ENCODE data around the gene DUSP19. TPM values are rescaled to one million over a fixed set of nuclear protein-coding genes. Genes with fewer than 3 reads are reported as not detected.

Gene DUSP19
- total and polyA plus RNA-seq, 10 of the 15 experiments (the other 5 are each of a cell fraction or from before 2014, with no cell fraction given), result 0.16 to 1.7 (median 0.57) TPM

DNA sequence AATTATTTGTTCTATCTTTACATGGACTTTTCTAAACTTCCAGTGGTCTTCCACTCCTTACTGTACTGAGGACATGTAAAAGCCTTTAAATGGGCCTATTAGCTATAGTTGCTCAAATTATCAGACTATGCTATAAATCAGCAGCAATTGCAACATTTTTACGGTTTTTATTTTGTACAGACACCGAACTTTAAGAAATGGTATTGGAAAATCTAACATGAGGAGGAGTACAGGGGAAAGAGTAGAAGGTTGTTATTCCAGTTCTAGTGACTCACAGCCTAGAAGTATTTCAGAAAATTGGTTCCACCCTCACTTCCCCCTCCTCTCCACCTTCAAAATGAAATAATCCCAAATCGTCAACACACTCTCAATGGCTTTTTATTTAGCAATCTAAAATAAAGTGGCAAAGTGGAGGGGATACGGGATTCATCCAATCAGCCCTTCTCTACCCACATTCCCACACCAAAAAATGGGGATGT, 41.4 kb upstream of the DUSP19 start:
- RAD21 ChIA-PET (ENCODE audit: unreplicated experiment), result no interaction called here
- TF ChIP-seq LARP7 (IDR thresholded peaks at IDR 0.05) (no peak), ASH2L (IDR thresholded peaks at IDR 0.05; ENCODE audit: borderline replicate concordance, low read depth) (no peak), EZH2 (IDR thresholded peaks at IDR 0.05; ENCODE audit: borderline replicate concordance, control insufficient read depth, low read depth, low read length) (0 out of 2 replicates have a peak, but pooled peaks have one; percentile 55)
- H3K4me3 ChIP-seq, result peak overlapping the region; percentile 83; the same call in 1 of the 2 replicates
- POLR2A ChIA-PET, result no interaction called here
- H3K27ac ChIP-seq (ENCODE audit: control insufficient read depth, insufficient read depth), result no peak overlapping the region
- CTCF ChIA-PET, result no interaction called here
- in situ Hi-C loops (cut with MboI), result no loop called here
- H3K4me1 ChIP-seq (ENCODE audit: control insufficient read depth, insufficient read depth, low read length), result peaks cover 13% of the 10 kb centered on the region; the same call in 1 of the 2 replicates
- no peaks in the 10 kb centered on the region for H3K36me3 ChIP-seq (ENCODE audit: control insufficient read depth in 2 of 2, insufficient read depth in 2 of 2, low read length in 1 of 2)
- BruUV-seq (replicated peaks), result no TSS peak
- H4K20me1 ChIP-seq (ENCODE audit: control insufficient read depth, insufficient read depth), result no peaks in the 10 kb centered on the region
- H3K79me2 ChIP-seq (ENCODE audit: control insufficient read depth, insufficient read depth, low read length), result no peaks in the 10 kb centered on the region
- ATAC-seq (no peak), FAIRE-seq (no peak), DNase-seq (ENCODE audit: low read depth, low spot score) (no peak)
- 17% methylated on average over 4 of the region's 4 CpGs for WGBS (ENCODE audit: insufficient coverage, insufficient replicate concordance, low lambda C conversion rate, missing lambda C conversion rate)
- H3K9ac ChIP-seq (ENCODE audit: control insufficient read depth, insufficient read depth, low read length), result no peak overlapping the region
- SMC1A ChIA-PET (ENCODE audit: uncharacterized antibody, unreplicated experiment), result no interaction called here
- no peak overlapping the region for H2AFZ ChIP-seq (ENCODE audit: control insufficient read depth, low read depth, low read length)
- H3K9me3 ChIP-seq (replicated peaks; ENCODE audit: control insufficient read depth, insufficient read depth, low read length), result no peaks in the 10 kb centered on the region
- H3K27me3 ChIP-seq (replicated peaks in 1 of 2; ENCODE audit: control insufficient read depth in 2 of 2, insufficient read depth in 2 of 2, low read length in 1 of 2), result peaks cover 8 to 10% of the 10 kb centered on the region in 2 experiments
- intact Hi-C loops (cut with micrococcal nuclease; ENCODE audit: unreplicated experiment), result loop anchor here (5.0 kb wide), 1 partner anchor 95 kb away; no protein-coding TSS in a partner anchor
- peak overlapping the region; percentile 53; the same call in 1 of the 2 replicates for H3K4me2 ChIP-seq (ENCODE audit: control insufficient read depth, insufficient read depth)

DNA sequence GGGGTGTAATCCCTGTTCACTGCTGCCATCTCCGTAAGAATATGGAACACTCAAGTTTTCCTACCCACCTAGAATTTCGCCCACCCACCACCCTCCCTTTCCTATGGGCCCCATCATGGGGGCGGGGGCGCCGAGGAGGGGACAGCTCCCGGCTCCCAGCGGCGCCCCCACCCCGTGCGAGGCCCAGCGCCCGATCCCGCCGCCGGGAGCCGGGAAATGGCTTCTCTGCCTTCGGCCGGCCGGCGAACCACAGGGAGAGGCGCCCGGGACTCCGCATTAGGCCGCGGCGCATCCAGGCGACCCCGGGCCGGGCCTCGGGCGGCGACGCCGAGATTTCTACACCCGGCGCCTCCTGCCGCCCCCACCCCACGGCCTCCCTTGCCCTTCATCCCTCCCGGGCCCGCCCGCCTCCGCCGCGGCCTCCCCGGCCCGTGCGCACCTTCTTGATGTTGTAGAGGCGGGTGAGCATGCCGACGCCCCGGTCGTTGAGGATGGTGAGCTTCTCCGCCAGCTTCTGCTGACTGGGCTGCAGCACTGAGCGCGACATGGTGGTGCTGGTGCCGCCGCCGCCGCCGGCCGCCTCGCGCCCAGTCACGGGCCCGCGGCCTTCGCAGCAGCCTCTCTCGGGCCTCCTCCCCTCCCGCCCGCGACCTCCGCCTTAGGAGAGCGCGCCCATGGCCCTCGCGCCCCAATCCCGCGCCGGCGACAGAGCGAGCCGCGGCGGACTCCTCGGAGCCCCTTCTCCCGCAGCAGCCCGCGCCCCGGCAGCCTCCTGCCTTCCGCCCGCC, 40.8 kb upstream of the DUSP19 start:
- Histone ChIP-seq H3K27me3 (replicated peaks in 1 of 2; ENCODE audit: control insufficient read depth in 2 of 2, insufficient read depth in 2 of 2, low read length in 1 of 2) (peaks cover 8 to 10% of the 10 kb centered on the region in 2 experiments), H3K9ac (ENCODE audit: control insufficient read depth, insufficient read depth, low read length) (no peak overlapping the region), H3K4me3 (peak overlapping the region; percentile 83; the same call in 1 of the 2 replicates), H3K4me2 (ENCODE audit: control insufficient read depth, insufficient read depth) (peak overlapping the region; percentile 53), H2AFZ (ENCODE audit: control insufficient read depth, low read depth, low read length) (peak overlapping the region; percentile 48), H3K79me2 (ENCODE audit: control insufficient read depth, insufficient read depth, low read length) (no peaks in the 10 kb centered on the region), H3K9me3 (replicated peaks; ENCODE audit: control insufficient read depth, insufficient read depth, low read length) (no peaks in the 10 kb centered on the region), H3K27ac (ENCODE audit: control insufficient read depth, insufficient read depth) (no peak overlapping the region), H3K4me1 (ENCODE audit: control insufficient read depth, insufficient read depth, low read length) (peaks cover 13% of the 10 kb centered on the region; the same call in 1 of the 2 replicates), H3K36me3 (ENCODE audit: control insufficient read depth in 2 of 2, insufficient read depth in 2 of 2, low read length in 1 of 2) (no peaks in the 10 kb centered on the region), H4K20me1 (ENCODE audit: control insufficient read depth, insufficient read depth) (no peaks in the 10 kb centered on the region)
- DNase-seq (ENCODE audit: low read depth, low spot score) (no peak), FAIRE-seq (no peak), ATAC-seq (peak; percentile 60)
- TF ChIP-seq NRF1 (conservative IDR thresholded peaks at IDR 0.05; ENCODE audit: low read depth, low read length), result no peak
- peak; percentile 54 for TF ChIP-seq POLR2A (IDR thresholded peaks at IDR 0.05; ENCODE audit: low read depth, low read length)
- TF ChIP-seq SUZ12 (IDR thresholded peaks at IDR 0.05; ENCODE audit: unreplicated experiment), result peak; percentile 77
- TF ChIP-seq ESRRA (IDR thresholded peaks at IDR 0.05; ENCODE audit: low read length), result no peak
- 7% methylated on average over 34 of the region's 91 CpGs for WGBS (ENCODE audit: insufficient coverage, insufficient replicate concordance, low lambda C conversion rate, missing lambda C conversion rate)
- intact Hi-C loops (cut with micrococcal nuclease; ENCODE audit: unreplicated experiment), result loop anchor here (5.0 kb wide), 1 partner anchor 95 kb away; no protein-coding TSS in a partner anchor
- in situ Hi-C loops (cut with MboI), result no loop called here
- no TSS peak for BruUV-seq (replicated peaks)
- ChIA-PET RAD21 (ENCODE audit: unreplicated experiment) (no interaction called here), SMC1A (ENCODE audit: uncharacterized antibody, unreplicated experiment) (no interaction called here), POLR2A (no interaction called here), CTCF (no interaction called here)
